Retina (tissue), 1 donor: ENCODE data around the gene KIAA1614.
A peak's percentile ranks its signal among the peaks of the same experiment; 100 is the strongest.
"Not testable (repeated sequence)": the region's sequence is repeated elsewhere in the genome, so short reads cannot be mapped to it uniquely, and the experiment has no call there.

Experiments
- DNase-seq: peaks from one replicate; pipeline ENCODE4 v3.0.0-alpha.2; 2016

The KIAA1614 gene

DNA sequence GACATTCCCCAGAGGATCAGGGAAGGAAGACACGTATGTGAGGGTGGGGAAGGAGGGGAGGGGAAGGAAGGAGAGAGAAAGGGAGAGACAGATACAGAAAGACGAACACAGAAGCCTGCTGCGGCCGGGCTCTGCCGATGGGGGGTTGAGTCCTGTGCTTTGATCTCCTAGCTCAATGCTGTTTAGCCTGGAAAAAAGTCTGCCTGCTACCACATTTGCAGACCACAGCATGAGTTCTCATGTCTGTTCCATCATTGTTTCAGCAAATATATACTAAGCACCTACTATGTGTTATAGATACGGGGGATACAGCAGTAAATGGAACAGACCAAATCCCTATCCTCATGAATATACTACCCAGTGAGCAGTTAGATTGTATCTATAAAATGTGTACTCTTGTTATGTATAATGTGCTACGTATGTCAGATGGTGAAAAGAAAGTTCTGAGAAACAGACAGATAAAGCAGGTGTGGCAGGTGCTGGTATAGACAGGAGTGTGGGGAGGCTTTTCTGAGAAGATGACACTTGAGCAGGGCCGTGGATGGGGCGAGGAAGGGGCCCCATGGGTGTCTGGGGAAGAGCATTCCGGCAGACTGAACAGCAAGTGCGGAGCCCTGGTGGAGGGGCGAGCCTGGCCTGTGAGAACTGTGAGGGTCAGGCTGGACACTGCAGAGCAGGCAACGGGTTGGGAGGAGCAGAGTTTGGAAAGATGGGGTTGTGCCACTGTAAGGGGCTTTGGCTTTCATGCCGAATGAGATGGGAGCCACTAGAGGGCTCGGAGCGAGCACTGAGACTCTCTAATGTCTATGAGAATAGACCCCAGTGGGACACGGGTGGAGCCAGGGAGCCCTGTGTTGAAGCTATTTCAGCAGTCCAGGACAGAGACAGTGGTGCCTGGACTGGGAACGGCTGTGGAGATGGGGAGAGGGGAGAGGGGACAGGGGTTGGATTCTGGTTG is 34.1 kb downstream of the KIAA1614 start:
- no peak for DNase-seq

DNA sequence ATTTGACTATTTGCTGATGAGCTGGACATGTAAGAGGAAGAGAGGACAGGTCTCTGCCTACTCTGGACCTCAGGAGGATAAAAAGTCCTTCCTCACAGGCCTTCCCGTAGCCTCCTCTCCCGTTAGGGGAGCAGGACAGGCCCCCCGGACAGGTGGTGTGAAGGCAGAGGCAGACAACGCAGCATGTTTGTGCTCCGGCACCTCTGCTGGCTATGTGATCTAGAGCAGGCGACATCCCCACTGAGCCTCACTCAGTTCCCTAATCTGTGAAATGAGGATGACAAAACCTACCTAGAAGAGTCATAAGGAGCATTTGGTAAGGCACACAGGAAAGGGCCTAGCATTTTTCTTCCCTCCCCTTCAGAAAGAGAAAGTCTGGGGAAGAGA is 34.8 kb downstream of the KIAA1614 start:
- no peak for DNase-seq

DNA sequence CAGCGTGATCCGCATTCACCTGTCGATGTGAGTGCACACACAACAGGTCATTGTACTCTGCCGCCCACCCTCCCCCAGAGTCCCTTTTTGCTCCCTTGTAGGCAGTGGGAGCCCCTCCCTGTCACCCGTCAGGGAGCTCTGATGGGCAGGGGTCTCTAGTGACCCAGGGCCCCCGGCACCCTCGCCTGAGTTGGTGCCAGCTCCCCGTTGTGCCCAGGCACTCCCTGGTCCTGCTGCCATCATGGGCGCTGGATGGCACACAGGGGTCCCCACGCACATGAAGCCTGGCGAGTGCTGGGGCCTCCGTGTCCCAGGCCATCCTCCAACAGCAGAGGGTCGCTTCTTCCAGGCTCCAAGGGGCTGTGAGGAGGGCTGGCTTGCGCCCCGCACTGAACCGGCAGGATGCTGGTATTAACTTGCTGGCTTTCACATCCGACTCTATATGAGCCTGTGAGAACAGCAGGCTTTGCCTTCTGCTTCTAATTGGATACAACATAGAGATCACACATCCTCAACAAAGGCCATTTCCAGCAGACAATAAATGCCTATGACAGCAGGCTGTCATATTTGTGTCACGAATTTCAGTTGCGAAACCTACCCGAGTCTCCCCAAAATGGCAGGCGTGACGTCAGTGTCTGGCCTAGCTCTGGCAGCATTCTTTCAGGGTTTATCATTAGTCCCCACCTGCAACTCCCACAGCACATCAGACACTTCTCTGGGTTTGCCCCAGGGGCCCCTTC is 35.4 kb downstream of the KIAA1614 start:
- DNase-seq: no peak

DNA sequence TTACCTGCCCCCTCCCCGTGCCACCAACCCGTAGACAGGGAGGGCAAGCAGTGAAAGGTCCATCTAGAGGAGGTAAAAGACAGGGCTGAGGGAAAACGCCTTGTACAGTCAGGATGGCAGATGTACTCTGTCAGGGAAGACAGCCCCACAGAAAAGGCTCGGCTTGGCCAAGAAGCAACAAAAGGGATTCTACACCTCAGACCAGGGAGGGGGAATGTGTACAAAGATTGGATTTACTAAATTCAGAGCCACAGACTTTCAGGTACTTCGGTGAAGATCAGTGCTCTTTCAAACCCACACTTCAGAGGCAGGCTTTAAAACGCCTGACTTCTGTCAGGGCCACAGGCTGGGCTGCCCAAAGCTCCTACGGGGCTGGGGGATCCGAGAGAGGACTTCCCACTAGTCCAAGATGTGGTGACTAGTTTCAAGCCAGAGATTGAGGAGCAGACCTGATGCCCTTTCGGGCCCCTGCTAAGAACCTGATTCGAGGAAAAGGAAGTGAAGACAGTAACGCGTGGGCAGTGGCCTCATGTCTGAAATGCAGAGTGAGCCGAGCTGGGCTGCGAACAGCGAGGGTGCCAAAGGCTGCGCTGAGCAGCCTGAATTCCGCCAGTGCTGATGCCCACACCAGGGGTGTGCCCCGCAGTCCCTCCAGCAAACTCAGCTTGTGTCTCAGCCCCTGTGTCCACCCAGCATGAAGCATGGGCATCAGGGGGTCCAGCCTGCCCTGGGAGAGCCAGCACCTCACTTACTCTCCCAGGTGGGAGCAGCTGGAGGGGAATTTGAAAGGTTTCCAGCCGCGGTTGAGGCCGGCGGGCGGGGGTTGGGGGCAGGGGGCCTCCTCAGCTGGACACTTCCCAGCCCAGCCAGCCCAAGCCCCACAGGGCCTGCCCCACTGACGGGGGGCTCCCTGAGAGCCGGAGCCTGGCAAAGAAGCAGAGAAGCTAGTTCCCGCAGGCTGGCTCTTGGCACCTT is 36.2 kb downstream of the KIAA1614 start:
- DNase-seq: no peak

DNA sequence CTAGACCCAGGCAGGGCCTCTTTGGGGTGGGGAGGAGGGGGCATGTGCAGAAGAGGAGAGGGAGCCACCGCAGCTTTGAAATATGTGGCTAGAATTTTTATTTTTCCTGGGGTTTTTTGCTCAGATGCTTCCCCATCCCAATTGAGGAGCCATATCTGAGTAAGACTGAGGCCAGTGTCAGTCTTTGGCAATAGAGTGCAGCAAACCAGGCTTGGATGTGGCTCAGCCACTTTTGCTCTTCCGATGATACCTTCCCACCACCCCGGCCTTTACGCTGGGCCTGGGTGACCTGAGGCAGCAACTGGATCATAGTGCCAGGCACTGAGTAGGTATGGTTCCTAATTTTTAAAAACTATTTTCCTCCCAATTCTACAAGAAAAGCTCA is 36.9 kb downstream of the KIAA1614 start:
- no peak for DNase-seq

DNA sequence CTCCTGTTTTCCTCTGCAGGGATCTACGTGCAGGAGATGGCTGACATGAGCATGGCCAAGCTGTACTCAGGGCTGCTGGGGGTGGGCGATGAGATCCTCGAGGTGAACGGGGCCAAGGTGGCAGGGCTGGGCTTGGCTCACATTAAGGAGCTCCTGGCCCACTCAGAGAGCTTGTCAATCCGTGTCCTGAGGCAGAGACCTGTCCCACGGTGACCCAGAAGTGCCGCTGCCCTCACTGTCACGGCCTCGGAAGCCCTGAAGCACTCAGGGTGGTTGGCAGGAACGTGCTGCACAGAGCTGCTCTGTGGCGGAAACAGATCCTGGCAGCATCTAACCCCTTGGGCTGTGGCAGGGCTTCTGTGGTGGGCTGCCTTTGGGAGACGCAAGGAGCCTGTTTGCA is 37.6 kb downstream of the KIAA1614 start:
- no peak for DNase-seq

DNA sequence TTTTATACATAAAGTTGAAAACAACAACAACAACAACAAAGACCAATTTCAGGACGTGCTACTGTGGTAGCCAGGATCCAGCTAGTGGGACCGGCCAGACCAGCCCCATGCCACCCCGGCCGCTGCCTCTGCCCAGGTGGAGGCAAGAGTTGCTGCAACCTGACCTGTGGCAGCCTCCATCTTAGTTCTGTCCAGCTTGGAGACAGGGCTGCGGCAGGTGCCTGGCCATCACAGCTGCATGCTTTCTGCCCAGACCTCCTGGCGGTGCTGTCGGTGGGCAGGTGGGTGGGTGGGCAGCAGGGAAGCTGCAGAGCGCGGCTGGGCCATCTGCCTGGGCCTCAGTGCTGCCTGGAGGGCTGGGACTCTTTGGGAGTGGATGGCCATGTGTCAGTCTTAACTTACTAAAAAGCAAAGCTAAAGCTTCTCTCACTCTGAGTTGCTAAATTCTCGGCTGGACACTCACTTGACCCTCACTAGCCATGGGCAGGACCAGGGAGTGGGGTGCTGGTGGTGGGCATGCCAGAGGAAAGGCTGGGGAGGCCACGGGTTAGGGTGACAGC is 38.6 kb downstream of the KIAA1614 start:
- DNase-seq: no peak

DNA sequence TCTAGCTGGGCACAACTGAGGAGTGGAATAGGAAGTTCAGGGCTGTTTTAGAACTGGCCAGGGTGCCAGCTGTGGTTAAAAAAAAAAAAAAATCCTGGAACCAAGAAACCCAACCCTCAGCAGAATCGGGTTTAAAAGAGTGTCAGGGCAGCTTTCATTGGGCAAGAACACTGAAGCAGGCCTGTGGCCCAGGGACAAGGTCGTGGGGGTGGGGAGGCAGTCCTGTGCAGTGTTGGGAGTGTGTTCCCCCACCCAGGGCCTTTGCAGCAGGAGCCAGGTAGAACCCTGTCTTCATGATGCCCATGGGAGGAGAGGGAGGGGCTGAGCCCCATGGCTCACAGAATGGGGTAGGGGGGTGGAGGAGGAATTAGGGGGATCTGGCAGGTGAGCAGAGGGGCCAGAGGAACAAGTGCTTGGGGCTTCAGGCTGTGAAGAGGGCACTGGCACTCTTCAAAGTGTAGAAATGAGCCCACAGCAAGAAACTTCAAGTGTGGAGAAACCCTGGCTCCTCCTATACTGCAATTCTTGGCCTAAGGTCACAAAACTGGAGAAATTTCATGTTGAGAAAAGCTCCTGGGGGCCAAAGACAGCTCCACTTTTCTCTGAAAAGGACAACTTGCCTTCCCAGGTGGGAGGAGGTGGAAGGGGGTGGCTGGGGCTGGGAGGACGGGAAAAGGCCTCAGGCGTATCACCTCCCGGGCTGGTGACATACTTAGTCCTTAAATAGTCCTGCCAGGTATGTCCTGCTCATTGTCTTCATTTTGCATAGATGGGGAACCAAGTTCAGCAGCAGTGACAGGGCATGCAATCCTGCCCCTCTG is 39.3 kb downstream of the KIAA1614 start:
- DNase-seq: no peak

DNA sequence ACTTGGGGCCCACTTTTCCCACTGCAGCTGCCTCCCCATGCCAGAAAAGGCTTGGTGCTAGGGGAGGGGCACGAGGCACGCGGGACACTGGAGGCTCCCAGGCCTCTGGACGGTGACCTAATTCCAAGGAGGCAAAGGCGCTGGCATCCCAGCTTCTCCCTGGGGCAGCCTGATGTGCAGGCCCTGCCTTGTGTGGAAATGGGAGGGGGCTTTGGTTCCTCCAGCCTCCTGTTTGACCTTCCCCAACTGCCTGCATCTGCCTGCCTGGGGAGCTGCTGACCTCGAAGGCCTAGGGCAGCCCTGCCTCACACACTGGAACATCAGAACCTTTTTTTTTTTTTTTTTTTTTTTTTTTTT is 39.9 kb downstream of the KIAA1614 start:
- peak; percentile 60 for DNase-seq

DNA sequence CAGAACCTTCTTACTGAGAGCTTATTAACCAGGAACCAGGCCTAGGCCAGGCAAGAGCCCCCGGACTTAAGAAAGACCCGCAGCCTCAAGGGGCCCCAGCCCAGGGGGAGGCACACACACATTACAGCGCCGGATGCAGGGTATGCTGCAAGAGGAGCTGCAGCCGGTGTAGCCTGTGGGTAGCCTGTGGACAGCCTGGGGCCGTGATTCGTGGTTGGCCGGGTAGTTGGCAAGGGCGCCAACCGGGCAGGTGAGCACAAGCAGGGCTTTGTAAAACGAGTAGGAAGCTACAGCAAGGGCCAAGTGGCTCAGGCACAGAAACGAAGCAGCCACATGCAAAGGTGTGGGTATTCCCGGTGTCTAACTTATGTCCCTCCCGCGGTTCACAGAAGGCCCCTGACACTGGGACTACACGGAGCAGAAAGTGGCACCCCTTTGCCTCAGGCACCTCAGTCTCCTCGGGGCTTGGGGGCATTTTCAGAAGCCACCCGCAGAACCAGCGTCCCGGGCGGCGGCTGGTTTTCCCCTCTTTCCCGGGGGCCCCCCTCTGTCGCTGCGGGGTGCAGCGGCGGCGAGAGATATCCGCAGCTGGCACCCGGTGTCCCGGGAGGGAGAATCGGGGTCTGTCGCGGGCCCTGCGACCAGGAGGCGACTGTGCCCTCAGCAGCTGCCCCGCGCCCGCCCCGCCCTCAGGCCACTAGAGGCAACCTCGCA is 40.8 kb downstream of the KIAA1614 start:
- DNase-seq: peak; percentile 67

DNA sequence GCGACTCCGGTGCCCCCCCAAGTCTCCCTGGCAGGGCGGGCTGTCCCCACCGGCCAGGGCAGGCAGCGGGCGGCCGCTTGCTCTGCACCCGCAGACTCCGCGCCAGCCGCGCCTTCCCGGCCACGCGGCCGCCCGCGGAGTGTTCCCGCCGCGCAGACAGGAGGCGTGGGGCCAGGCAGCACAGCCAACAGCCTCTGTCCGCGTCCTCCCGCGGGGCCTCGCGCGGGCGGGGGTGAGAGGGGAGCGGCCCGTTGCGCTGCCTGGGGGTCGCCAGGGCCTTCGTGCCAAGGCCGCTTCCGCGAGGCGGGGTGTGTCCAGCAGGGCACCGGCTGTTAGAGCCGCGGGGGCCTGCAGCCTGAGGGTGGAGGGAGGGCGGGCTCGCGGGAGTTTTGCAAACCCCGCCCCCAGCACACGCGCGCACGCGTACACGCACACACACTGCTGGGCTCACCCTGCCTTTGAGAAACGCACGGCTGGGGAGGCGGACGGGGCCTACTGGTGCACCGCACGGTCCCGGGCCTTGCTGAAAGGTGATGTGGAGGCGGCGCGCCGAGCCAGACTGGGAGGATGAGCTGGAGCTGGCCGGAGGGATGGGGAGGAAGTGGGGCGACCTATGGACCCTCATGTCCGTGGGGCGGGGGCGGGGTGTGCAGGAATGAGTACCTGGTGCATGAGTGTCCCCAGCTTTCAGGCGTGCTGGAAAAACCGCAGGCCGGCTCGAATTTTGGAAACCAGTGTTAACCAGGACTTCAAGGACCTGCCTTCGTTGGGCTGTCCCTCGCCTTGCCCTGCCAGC is 41.5 kb downstream of the KIAA1614 start:
- peak; percentile 78 for DNase-seq

DNA sequence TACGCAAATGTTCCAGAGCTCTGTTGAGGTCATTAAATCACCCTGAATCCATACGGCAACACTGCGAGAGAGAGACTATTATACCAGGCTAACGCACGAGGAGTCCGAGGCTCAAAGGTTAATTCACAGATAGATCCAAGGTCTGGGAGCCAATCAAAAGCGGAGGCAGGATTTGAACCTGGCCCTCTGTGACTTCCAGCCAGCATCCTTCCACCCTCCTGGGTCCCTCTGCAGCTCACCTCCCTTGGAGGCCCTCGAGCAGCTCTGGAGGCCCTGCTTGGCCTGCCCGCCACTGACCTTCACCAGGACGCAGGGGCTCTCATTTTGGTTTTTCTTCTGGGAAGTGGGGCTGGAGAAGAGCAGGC is 42.1 kb downstream of the KIAA1614 start:
- no peak for DNase-seq

DNA sequence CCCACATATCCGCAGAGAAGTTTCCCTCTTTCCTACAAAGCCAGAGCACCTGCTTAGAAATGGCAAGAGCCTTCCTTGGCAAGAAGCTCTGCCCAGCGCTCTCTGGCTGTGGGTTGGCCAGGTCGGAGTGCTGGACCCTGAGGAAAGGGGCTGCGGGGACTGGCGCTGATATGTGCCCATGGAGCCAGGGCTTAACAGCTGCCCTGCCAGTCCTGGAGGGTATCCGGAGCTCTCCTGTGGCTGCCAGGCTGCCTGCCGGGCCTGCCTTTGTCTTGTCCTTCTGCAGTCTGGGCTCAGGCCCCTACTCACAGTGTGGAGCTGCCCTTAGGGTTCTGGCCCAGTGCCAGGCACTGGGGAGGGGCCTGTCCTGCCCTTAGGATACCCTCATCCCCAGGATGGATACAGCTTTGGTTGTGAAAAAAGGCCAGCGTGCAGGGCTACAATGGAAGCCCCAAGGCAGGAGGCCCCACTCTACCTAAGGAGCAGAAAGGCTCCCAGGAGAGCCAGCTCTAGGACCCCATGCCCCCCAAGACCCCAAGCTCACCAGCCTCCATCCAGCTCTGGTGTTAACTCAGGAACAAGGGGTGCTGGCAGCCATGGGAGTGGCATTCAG is 43.4 kb downstream of the KIAA1614 start:
- DNase-seq: no peak

DNA sequence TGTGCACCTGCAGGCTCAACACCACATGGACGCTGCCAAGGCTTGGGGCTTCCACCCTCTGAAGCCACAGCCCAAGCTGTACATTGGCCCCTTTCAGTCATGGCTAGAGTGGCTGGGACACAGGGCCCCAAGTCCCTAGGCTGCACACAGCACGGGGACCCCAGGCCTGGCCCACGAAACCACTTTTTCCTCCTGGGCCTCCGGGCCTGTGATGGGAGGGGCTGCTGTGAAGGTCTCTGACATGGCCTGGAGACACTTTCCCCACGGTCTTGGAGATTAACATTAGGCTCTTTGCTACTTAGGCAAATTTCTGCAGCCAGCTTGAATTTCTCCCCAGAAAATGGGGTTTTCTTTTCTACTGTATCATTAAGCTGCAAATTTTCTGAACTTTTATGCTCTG is 46.9 kb downstream of the KIAA1614 start:
- not testable (repeated sequence) for DNase-seq

DNA sequence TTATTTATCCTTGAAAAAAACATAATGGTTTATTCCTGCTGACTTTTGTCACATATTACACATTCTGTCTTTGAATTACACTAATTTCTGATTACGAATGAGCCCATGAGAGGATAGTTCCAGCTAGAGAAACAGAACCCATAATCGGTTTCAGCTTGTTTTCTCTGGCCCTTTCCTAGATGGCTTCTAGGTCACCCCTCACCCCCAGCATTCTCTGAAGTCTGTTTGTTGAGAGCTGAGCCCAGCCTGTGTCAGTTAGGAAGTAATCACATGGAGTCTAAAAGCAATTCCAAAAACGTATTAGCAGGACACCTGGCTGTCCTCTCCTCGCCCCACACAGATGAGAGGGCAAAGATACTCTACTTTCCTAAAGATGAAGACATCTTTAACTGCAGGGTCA is 48.9 kb downstream of the KIAA1614 start:
- DNase-seq: peak; percentile 0

DNA sequence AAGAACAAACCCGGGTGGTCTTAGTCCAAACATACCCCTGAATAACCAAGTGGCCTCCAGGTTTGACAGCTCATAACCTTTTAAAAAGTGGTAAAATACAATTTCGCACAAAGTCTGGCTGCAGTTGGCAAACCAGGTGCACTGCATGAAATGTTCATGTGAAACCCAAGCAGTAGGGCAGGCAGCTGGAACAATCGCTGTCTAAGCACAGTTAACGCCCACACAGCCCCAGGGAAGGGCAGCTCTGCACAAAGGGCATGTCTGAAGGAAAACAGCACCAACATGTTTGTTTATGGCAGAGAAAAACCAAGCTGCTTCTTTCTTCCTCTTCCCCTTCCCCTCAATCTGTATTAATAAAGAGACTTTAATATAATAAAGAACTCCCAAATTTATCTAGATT is 49.5 kb downstream of the KIAA1614 start:
- no peak for DNase-seq

DNA sequence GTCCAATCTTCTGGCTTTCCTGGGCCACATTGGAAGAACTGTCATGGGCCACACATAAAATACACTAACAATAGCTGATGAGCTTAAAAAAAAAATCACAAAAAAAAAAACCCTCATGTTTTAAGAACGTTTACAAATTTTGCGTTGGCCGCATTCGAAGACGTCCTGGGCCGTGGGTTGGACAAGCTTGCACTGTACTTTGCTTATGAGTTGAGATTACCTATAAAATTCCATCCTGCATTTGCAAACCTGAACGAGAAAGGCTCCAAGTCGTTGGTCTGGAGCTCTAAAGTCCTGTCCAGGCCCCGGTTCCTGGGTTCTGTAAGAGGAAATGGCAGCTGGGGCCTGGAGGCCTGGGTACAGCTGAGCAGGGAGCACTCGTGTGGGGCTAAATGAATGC is 51.4 kb downstream of the KIAA1614 start:
- DNase-seq: no peak

DNA sequence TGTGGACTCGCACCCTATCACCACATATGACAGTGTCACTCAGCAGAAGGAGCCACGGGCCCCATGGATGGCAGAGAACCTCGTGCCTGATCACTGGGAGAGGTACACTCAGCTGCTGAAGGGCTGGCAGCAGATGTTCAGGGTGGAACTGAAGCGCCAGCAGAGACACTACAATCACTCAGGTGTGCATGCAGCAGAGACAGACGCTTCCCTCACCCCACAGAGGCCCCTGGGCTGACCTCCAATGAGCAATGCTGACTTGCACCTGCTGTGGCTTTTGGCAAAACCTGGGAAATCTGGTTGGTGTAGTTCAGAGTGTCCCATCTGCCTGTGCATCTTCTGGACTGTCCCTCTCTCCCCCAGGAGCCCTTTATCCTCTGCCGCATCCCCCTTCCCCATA is 51.9 kb downstream of the KIAA1614 start:
- no peak for DNase-seq

DNA sequence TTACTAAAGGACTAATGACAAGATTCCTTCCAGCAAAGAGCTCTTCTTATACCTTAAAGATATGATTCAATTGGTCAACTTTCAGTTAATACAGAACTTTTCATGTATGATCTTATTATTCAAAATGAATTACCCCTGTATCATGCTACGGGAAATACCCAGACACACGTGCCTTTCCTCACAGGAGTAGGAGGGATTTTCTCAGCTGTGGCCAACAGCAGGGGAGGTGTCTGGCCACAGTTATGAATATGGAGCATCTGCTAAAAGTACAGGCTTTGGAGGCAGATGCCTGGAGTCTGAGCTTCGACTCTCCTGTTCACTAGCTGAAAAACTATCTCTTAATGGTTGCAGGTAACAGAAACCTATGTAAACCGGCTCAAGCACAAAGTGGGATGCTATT is 53.6 kb downstream of the KIAA1614 start:
- no peak for DNase-seq
